SK-N-SH treated with all-trans-retinoic acid at 6 μM for 48 hours (cell line): ENCODE measurements around the gene NSUN2.

Source experiments
- ARNTL ChIP-seq: fragments of 450-650 bp; formaldehyde crosslinking; IDR thresholded peaks from 2 replicates; pipeline ENCODE4 v1.5.0; 2020; ENCODE audit warnings: low read depth, mild to moderate bottlenecking, moderate library complexity, borderline replicate concordance
- BACH2 ChIP-seq: fragments of 250-450 bp; sonication (Bioruptor Pico); IDR thresholded peaks from 2 replicates; pipeline ENCODE4 v1.9.0; 2021; ENCODE audit warnings: mild to moderate bottlenecking, borderline replicate concordance
- ESRRG ChIP-seq: fragments of 250-450 bp; sonication (Bioruptor Pico); IDR thresholded peaks from 2 replicates; pipeline ENCODE4 v1.6.1; 2021; ENCODE audit warnings: mild to moderate bottlenecking
- GLIS3 ChIP-seq: fragments of 250-450 bp; sonication (Bioruptor Pico); IDR thresholded peaks from 2 replicates; pipeline ENCODE4 v1.5.0; 2020; ENCODE audit warnings: mild to moderate bottlenecking, moderate library complexity
- ISL1 ChIP-seq: fragments of 250-450 bp; sonication (Bioruptor Pico); IDR thresholded peaks from 2 replicates; pipeline ENCODE4 v2.1.2; 2022; ENCODE audit warnings: mild to moderate bottlenecking, moderate library complexity
- SNAI2 ChIP-seq: fragments of 250-450 bp; sonication (Bioruptor Pico); IDR thresholded peaks from 2 replicates; pipeline ENCODE4 v1.5.0; 2020; ENCODE audit warnings: mild to moderate bottlenecking, moderate library complexity
- TOX ChIP-seq: fragments of 250-450 bp; sonication (Bioruptor Pico); IDR thresholded peaks from 2 replicates; pipeline ENCODE4 v1.8.0; 2021; ENCODE audit warnings: mild to moderate bottlenecking, moderate library complexity, borderline replicate concordance
- ZC3H10 ChIP-seq: fragments of 250-450 bp; sonication (Bioruptor Pico); IDR thresholded peaks from 2 replicates; pipeline ENCODE4 v1.5.1; 2021; ENCODE audit warnings: mild to moderate bottlenecking, moderate library complexity
- ZNF565 ChIP-seq: fragments of 450-650 bp; formaldehyde crosslinking; conservative IDR thresholded peaks from 2 replicates; pipeline ENCODE4 v1.5.0; 2020; ENCODE audit warnings: low read depth, mild to moderate bottlenecking, moderate library complexity
- ZNF70 ChIP-seq: fragments of 450-650 bp; formaldehyde crosslinking; IDR thresholded peaks from 2 replicates; pipeline ENCODE4 v1.5.0; 2020; ENCODE audit warnings: mild to moderate bottlenecking, moderate library complexity
- ZNF8 ChIP-seq: fragments of 450-650 bp; formaldehyde crosslinking; IDR thresholded peaks from 2 replicates; pipeline ENCODE4 v1.5.0; 2020; ENCODE audit warnings: mild to moderate bottlenecking, moderate library complexity
- TF ChIP-seq, protein P1 (sequence below): fragments of 250-450 bp; sonication (Bioruptor Pico); IDR thresholded peaks from 2 replicates; pipeline ENCODE4 v1.8.0; 2020; ENCODE audit warnings: mild to moderate bottlenecking, moderate library complexity, borderline replicate concordance
- TF ChIP-seq, protein P2 (sequence below): fragments of 250-450 bp; sonication (Bioruptor Pico); IDR thresholded peaks from 2 replicates; pipeline ENCODE4 v1.5.1; 2020; ENCODE audit warnings: low read depth, mild to moderate bottlenecking, moderate library complexity

DNA sequence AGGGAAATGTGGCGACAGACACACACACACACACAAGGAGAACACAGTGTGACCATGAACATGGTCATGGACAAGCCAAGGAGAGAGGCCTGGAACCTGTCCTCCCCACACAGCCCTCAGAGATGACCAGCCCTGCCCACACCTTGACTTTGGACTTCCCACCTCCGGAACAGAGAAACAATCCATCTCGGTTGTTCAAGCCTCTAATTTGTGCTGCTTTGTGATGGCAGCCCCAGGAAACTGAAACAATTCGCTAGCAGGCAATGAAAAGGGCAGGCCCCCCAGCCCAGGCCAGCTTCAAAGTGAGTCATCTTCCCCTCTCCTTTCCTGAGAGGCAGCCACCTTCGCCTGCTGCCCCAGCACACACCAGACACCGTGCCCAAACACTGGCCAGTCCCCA is 47.7 kb downstream of the NSUN2 start:
- TF ChIP-seq, protein P1, sequence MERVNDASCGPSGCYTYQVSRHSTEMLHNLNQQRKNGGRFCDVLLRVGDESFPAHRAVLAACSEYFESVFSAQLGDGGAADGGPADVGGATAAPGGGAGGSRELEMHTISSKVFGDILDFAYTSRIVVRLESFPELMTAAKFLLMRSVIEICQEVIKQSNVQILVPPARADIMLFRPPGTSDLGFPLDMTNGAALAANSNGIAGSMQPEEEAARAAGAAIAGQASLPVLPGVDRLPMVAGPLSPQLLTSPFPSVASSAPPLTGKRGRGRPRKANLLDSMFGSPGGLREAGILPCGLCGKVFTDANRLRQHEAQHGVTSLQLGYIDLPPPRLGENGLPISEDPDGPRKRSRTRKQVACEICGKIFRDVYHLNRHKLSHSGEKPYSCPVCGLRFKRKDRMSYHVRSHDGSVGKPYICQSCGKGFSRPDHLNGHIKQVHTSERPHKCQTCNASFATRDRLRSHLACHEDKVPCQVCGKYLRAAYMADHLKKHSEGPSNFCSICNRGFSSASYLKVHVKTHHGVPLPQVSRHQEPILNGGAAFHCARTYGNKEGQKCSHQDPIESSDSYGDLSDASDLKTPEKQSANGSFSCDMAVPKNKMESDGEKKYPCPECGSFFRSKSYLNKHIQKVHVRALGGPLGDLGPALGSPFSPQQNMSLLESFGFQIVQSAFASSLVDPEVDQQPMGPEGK (CRISPR knock-in tag) = no peak
- TF ChIP-seq BACH2 (CRISPR knock-in tag) = no peak
- TF ChIP-seq GLIS3 (CRISPR knock-in tag) = no peak
- TF ChIP-seq ISL1 = no peak
- TF ChIP-seq ARNTL (CRISPR knock-in tag) = no peak
- no peak for TF ChIP-seq TOX (CRISPR knock-in tag)
- no peak for TF ChIP-seq ZC3H10 (CRISPR knock-in tag)
- no peak for TF ChIP-seq SNAI2 (CRISPR knock-in tag)
- no peak for TF ChIP-seq ESRRG (CRISPR knock-in tag)
- no peak for TF ChIP-seq ZNF565
- no peak for TF ChIP-seq ZNF8 (CRISPR knock-in tag)
- no peak for TF ChIP-seq ZNF70
- TF ChIP-seq, protein P2, sequence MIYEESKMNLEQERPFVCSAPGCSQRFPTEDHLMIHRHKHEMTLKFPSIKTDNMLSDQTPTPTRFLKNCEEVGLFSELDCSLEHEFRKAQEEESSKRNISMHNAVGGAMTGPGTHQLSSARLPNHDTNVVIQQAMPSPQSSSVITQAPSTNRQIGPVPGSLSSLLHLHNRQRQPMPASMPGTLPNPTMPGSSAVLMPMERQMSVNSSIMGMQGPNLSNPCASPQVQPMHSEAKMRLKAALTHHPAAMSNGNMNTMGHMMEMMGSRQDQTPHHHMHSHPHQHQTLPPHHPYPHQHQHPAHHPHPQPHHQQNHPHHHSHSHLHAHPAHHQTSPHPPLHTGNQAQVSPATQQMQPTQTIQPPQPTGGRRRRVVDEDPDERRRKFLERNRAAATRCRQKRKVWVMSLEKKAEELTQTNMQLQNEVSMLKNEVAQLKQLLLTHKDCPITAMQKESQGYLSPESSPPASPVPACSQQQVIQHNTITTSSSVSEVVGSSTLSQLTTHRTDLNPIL = no peak
